ENCODE results near the gene GPR52. TPM values are rescaled to one million over a fixed set of nuclear protein-coding genes. Genes with fewer than 3 reads are reported as not detected.

The GPR52 gene
- total and polyA plus RNA-seq, 2 of the 4 experiments (the other 2 are of a cell fraction): 0.90 TPM; not detected in 1

- POLR2A ChIA-PET (ENCODE audit: unreplicated experiment): no interaction called here
- in situ Hi-C loops (cut with MboI; ENCODE audit: low sequenced_read_pairs): no loop called here
- CTCF ChIA-PET: no interaction called here
These were observed 3.6 kb downstream of the GPR52 start for GRCh38 chr1:174451408-174451807.

More at GRCh38 chr1:174451408-174451807, 3.6 kb downstream of the GPR52 start:
- H2BK20ac ChIP-seq (ENCODE audit: low read depth, low read length): no peak overlapping the region
- H4K20me1 ChIP-seq (ENCODE audit: insufficient read depth, low read length): no peaks in the 10 kb centered on the region
- no peak overlapping the region for H2BK5ac ChIP-seq (ENCODE audit: low read depth, low read length, poor library complexity, severe bottlenecking)
- H2AK9ac ChIP-seq (replicated peaks; ENCODE audit: low read depth, low read length, poor library complexity): no peak overlapping the region
- intact Hi-C loops (cut with micrococcal nuclease): no loop called here
- no peak overlapping the region for H3K23ac ChIP-seq (ENCODE audit: low read depth, low read length)
- no peak for ATAC-seq (ENCODE audit: low read depth)
- no peak overlapping the region for H3K27ac ChIP-seq (ENCODE audit: insufficient read depth, low read length)
- DNase-seq: no peak
- no peak overlapping the region for H3K4me2 ChIP-seq (ENCODE audit: low read depth, low read length)
- no peak overlapping the region for H2BK15ac ChIP-seq (ENCODE audit: low read depth, low read length)
- no peak overlapping the region for H3K14ac ChIP-seq (replicated peaks; ENCODE audit: low read depth, low read length)
- H3K9ac ChIP-seq (ENCODE audit: low read depth, low read length): no peak overlapping the region
- no peaks in the 10 kb centered on the region; the same call in 1 of the 2 replicates for H3K9me1 ChIP-seq (ENCODE audit: insufficient read depth, low read length)
- no peak overlapping the region for H3K4ac ChIP-seq (ENCODE audit: low read depth, low read length)
- H2BK120ac ChIP-seq (ENCODE audit: low read depth, low read length): no peak overlapping the region
- no peak overlapping the region for H3K4me3 ChIP-seq (ENCODE audit: insufficient read depth, low read depth, low read length)
- H2AFZ ChIP-seq (replicated peaks; ENCODE audit: low read length, poor library complexity): no peak overlapping the region
- no peaks in the 10 kb centered on the region for H3K27me3 ChIP-seq (ENCODE audit: control insufficient read depth, insufficient read depth, low read length)
- H3K56ac ChIP-seq (ENCODE audit: extremely low read depth, insufficient read depth, low read length): no peak overlapping the region
- H3K9me3 ChIP-seq (ENCODE audit: control insufficient read depth, insufficient read depth, low read length): no peaks in the 10 kb centered on the region
- H2AK5ac ChIP-seq (ENCODE audit: low read depth, low read length): no peak overlapping the region
- no peaks in the 10 kb centered on the region for H3K4me1 ChIP-seq (ENCODE audit: control insufficient read depth, insufficient read depth, low read length)
- no peak overlapping the region for H3K18ac ChIP-seq (ENCODE audit: low read depth, low read length)
- WGBS, 2 experiments (ENCODE audit: extremely low coverage in 2 of 2, insufficient read length in 1 of 2): 100% methylated on average over 2 of the region's 6 CpGs; no CpG with 5 or more reads in 1 of the 2 experiments
- dilution Hi-C loops (cut with HindIII; ENCODE audit: low sequenced_read_pairs, unreplicated experiment): no loop called here
- TF ChIP-seq RAD21 (IDR thresholded peaks at IDR 0.05; ENCODE audit: low read length) (no peak), CTCF (conservative IDR thresholded peaks at IDR 0.05; ENCODE audit: low read depth, low read length) (no peak), POLR2A (IDR thresholded peaks at IDR 0.05; ENCODE audit: low read depth, low read length) (no peak), USF2 (IDR thresholded peaks at IDR 0.05; ENCODE audit: low read depth, low read length) (no peak), MAFK (IDR thresholded peaks at IDR 0.05; ENCODE audit: low read depth, low read length) (no peak), MAZ (IDR thresholded peaks at IDR 0.05; ENCODE audit: borderline replicate concordance, low read depth, low read length) (no peak), NFE2L2 (IDR thresholded peaks at IDR 0.05; ENCODE audit: low read depth, low read length) (no peak), RFX5 (IDR thresholded peaks at IDR 0.05; ENCODE audit: low read depth, low read length) (no peak), SMC3 (IDR thresholded peaks at IDR 0.05; ENCODE audit: low read depth, low read length) (no peak), BHLHE40 (IDR thresholded peaks at IDR 0.05; ENCODE audit: low read depth, low read length) (no peak), FOS (IDR thresholded peaks at IDR 0.05; ENCODE audit: low read depth, low read length) (no peak), RCOR1 (IDR thresholded peaks at IDR 0.05; ENCODE audit: insufficient replicate concordance, low read length) (no peak)
- no peaks in the 10 kb centered on the region for H3K36me3 ChIP-seq (ENCODE audit: control insufficient read depth, insufficient read depth, low read length)
- no peak overlapping the region for H4K5ac ChIP-seq (ENCODE audit: low read depth, low read length)
- no peaks in the 10 kb centered on the region for H3K79me1 ChIP-seq (ENCODE audit: low read depth in 1 of 2, low read length in 2 of 2)
- BruUV-seq (replicated peaks): no TSS peak
- no peak overlapping the region for H4K8ac ChIP-seq (ENCODE audit: low read depth in 2 of 2, low read length in 2 of 2)
- H4K91ac ChIP-seq (ENCODE audit: insufficient read depth, low read depth, low read length): no peak overlapping the region

All from IMR-90 (cell line).